Endometrial microvascular endothelial cells (primary cell): ENCODE results near the gene ENTR1. TPM values are rescaled to one million over a fixed set of nuclear protein-coding genes. Genes with fewer than 3 reads are reported as not detected.

ENCODE experiments used
- in situ Hi-C: cut with HindIII; loops from 2 replicates; pipeline ENCODE4 v1.10.0; 2017; ENCODE audit warnings: low sequenced_read_pairs, low pct_unique_long_range_greater_than_20kb; ENCODE audit errors: inconsistent ontology term
- total RNA-seq: library from RNA; depleted of rRNA; stranded (reverse); fragments of >200 nt; gene quantifications from one replicate; pipeline ENCODE4 v1.2.3, GENCODE V29; 2015; ENCODE audit errors: inconsistent ontology term

Gene ENTR1
- total RNA-seq, 1 donor from 2014 or later = 55.2 TPM

- in situ Hi-C loops = no loop called here
These were observed 53.1 kb downstream of the ENTR1 start for GRCh38 chr9:136357202-136357725.

- in situ Hi-C loops = no loop called here
These were observed 54.5 kb downstream of the ENTR1 start for GRCh38 chr9:136355616-136356557.

- in situ Hi-C loops = no loop called here
These were observed 55.8 kb downstream of the ENTR1 start for GRCh38 chr9:136354592-136355085.

- in situ Hi-C loops = no loop called here
These were observed 56.5 kb downstream of the ENTR1 start for GRCh38 chr9:136353757-136354488.

GRCh38 chr9:136353088-136353487, 57.3 kb downstream of the ENTR1 start:
- in situ Hi-C loops = no loop called here

GRCh38 chr9:136352682-136353081, 57.7 kb downstream of the ENTR1 start:
- in situ Hi-C loops = no loop called here

Other genes starting within 250 kb of the ENTR1 start
- not detected for gene LHX3, start 205.5 kb downstream of the ENTR1 start, total RNA-seq
- 21.7 TPM for gene QSOX2, start 164.8 kb downstream of the ENTR1 start, total RNA-seq
- not detected for gene CCDC187, start 106.5 kb downstream of the ENTR1 start, total RNA-seq
- gene GPSM1, start 83.1 kb downstream of the ENTR1 start, total RNA-seq = 20.2 TPM
- gene DNLZ, start 46.9 kb downstream of the ENTR1 start, total RNA-seq = 40.5 TPM
- gene CARD9, start 36.9 kb downstream of the ENTR1 start, total RNA-seq = 0.56 TPM
- gene SNAPC4, start 10.4 kb downstream of the ENTR1 start, total RNA-seq = 6.8 TPM
- 57.7 TPM for gene PMPCA, start within 50 bp of the ENTR1 start, total RNA-seq
- gene INPP5E, start 29.2 kb upstream of the ENTR1 start, total RNA-seq = 12.0 TPM
- gene SEC16A, start 72.4 kb upstream of the ENTR1 start, total RNA-seq = 43.3 TPM
- gene NOTCH1, start 135.4 kb upstream of the ENTR1 start, total RNA-seq = 63.9 TPM